GM06990 (cell line): ENCODE results near the gene CHMP4B.

ENCODE experiments used
- DNase-seq: peaks from one replicate; pipeline ENCODE4 v3.0.0-alpha.2; 2011; ENCODE audit not compliant: insufficient read length; ENCODE audit errors: extremely low read depth
- H3K27me3 ChIP-seq: replicated peaks from 2 replicates; pipeline ENCODE4 v1.6.0; 2011; ENCODE audit warnings: low read length; ENCODE audit not compliant: control insufficient read depth, insufficient read depth
- H3K36me3 ChIP-seq: 2 replicates; pipeline ENCODE4 v1.5.1; 2011; ENCODE audit warnings: low read length; ENCODE audit not compliant: control insufficient read depth, insufficient read depth
- H3K4me3 ChIP-seq: replicated peaks from 2 replicates; pipeline ENCODE4 v1.5.1; 2011; ENCODE audit warnings: low read depth, mild to moderate bottlenecking, control low read depth, low read length
- CTCF ChIP-seq: IDR thresholded peaks from 2 replicates; pipeline ENCODE4 v1.5.1; 2011; ENCODE audit warnings: low read length, control low read depth, mild to moderate bottlenecking, inconsistent platforms; ENCODE audit not compliant: insufficient read depth, poor library complexity, severe bottlenecking

The CHMP4B gene

GRCh38 chr20:33810885-33811775 is at the start of gene CHMP4B:
Gene CHMP4B (plus strand): TSS chr20:33811348. CDS start chr20:33811469, 121 bp downstream.
- H3K4me3 ChIP-seq, result peak within 1 kb of the TSS; percentile 80
- H3K36me3 ChIP-seq, result peaks cover 6% of the 10 kb centered on the region; the same call in 1 of the 2 replicates
- no peak for TF ChIP-seq CTCF
- DNase-seq, result peak; percentile 95
- H3K27me3 ChIP-seq, result no peaks in the 10 kb centered on the region

- no peak for DNase-seq
- Histone ChIP-seq H3K36me3 (peaks cover 3% of the 10 kb centered on the region), H3K4me3 (no peak overlapping the region), H3K27me3 (no peaks in the 10 kb centered on the region)
- TF ChIP-seq CTCF, result no peak
Observed at GRCh38 chr20:33761698-33762250, 49.4 kb upstream of the CHMP4B start.

GRCh38 chr20:33765099-33765498 is 46.0 kb upstream of the CHMP4B start:
- Histone ChIP-seq H3K27me3 (no peaks in the 10 kb centered on the region), H3K36me3 (no peaks in the 10 kb centered on the region; the same call in none of the 2 replicates), H3K4me3 (no peak overlapping the region)
- TF ChIP-seq CTCF, result no peak
- DNase-seq, result no peak

GRCh38 chr20:33765592-33765991 is 45.6 kb upstream of the CHMP4B start:
- Histone ChIP-seq H3K4me3 (no peak overlapping the region), H3K27me3 (no peaks in the 10 kb centered on the region), H3K36me3 (no peaks in the 10 kb centered on the region; the same call in none of the 2 replicates)
- no peak for TF ChIP-seq CTCF
- DNase-seq, result no peak

GRCh38 chr20:33766686-33767085 is 44.5 kb upstream of the CHMP4B start:
- Histone ChIP-seq H3K4me3 (no peak overlapping the region), H3K27me3 (no peaks in the 10 kb centered on the region), H3K36me3 (no peaks in the 10 kb centered on the region; the same call in none of the 2 replicates)
- TF ChIP-seq CTCF, result no peak
- no peak for DNase-seq
